ENCODE measurements around the gene DOCK9.

DNA sequence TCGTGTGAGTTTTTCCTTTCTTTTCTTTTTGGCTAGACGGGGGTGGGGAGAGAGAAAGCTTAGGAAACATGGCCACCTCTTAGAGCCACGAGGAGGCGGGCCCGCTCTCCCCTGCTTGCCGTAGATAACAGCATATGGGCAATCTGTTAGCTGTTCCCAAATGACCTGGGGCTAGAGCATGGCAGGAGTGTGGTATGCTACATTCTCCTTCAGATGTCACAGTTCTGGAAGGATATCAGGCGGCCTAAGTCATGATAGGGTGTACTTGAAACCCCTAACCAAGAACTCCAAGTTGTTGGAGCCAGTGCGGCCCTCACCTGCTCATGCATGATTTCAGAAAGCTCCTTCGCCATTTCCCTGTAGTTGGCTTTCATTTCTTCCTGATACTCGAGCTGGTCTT is 181.1 kb downstream of the DOCK9 start:
- TF ChIP-seq EZH2 (IDR thresholded peaks at IDR 0.05; ENCODE audit: borderline replicate concordance) (no peak), EZH2phosphoT487 (IDR thresholded peaks at IDR 0.05; ENCODE audit: low read depth, severe bottlenecking, unreplicated experiment) (no peak)
- TF ChIP-seq, protein P1, sequence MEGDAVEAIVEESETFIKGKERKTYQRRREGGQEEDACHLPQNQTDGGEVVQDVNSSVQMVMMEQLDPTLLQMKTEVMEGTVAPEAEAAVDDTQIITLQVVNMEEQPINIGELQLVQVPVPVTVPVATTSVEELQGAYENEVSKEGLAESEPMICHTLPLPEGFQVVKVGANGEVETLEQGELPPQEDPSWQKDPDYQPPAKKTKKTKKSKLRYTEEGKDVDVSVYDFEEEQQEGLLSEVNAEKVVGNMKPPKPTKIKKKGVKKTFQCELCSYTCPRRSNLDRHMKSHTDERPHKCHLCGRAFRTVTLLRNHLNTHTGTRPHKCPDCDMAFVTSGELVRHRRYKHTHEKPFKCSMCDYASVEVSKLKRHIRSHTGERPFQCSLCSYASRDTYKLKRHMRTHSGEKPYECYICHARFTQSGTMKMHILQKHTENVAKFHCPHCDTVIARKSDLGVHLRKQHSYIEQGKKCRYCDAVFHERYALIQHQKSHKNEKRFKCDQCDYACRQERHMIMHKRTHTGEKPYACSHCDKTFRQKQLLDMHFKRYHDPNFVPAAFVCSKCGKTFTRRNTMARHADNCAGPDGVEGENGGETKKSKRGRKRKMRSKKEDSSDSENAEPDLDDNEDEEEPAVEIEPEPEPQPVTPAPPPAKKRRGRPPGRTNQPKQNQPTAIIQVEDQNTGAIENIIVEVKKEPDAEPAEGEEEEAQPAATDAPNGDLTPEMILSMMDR (IDR thresholded peaks at IDR 0.05; ENCODE audit: poor library complexity) = no peak

All from hepatocyte (in vitro differentiated cells).